Stimulated activated naive CD8-positive, alpha-beta T cell treated with anti-CD3 and anti-CD28 coated beads, Interleukin-15, Interleukin-2, amounts not matched to agents 100 U/mL and 50 U/mL, for 24 hours (primary cell): ENCODE data around the gene NR5A1.

Experiments used
- ATAC-seq: fragments of 150-1000 bp; cut with Tn5 transposase; one replicate; pipeline ENCODE4 v1.10.0; 2021
- DNase-seq: peaks from one replicate; pipeline ENCODE4 v3.0.0; 2021

The NR5A1 gene

DNA sequence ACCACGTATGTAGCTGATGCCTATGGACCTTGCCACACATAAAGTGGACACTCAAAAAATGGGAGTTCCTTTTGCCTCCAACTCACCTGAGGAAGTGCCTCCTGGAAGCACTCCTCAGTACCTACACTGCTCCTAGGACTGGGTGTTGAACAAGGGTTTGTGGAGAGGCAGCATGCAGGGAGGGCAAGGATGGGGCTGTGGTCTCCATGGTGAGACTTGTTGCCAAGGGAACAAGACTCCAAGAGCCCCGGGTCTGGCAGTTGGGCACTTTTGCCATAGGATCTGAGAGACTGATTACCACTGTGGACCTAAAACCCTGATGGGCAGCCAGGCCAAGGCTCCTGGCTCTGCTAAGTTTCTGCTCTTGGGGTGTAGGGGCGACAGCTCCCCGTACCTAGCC, 6.9 kb upstream of the NR5A1 start:
- DNase-seq, result no peak
- no peak for ATAC-seq

DNA sequence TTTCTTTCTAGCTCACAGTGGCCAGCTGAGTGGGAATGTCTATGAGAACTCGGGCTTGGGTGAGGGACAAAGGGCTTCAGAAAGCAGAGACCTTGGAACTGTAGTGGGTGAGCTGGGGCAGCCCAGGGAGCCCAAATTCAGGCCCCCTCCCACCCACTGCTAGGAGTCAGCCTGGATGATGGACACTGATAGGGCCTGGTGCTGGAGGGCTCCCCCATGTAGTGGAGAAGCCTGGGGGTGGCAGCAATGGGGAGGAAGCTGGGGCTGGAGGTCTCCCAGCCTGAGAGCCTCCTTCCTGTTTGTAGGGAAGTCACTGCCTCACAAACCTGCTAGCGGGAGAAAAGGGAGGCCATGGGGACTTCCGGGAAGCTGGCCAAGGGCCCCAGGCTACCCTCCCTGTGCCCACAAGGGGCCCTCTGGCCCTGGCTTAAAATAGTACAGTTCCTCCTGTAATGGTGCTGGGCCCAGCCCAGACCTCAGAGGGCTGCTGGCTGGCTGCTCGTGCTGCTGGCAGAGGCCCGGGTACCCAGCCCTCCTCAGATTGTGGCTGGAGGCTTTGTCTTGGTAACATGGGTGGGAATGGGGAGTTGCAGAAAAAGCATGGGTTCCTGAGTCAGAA, 6.3 kb upstream of the NR5A1 start:
- DNase-seq (no peak), ATAC-seq (no peak)

DNA sequence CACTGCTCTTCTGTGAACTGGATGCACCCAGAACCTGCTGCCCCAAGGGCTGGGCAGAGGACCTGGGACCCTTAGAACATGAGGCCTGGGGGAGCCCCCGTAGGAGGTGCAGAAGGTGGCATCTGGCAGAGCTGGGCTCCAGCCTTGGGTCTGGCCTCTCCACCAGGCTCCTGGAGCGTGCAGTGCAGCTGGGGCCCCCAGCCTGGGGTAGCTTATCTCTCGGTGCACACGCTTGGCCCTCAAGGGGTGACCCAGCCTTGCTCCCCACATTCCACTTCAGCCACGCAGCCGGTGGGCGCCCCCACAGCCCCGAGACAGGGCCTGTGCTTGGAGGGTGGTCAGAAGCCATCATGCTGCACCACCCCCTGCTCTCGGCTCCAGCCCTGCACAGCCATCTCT, 5.6 kb upstream of the NR5A1 start:
- DNase-seq, result no peak
- no peak for ATAC-seq

DNA sequence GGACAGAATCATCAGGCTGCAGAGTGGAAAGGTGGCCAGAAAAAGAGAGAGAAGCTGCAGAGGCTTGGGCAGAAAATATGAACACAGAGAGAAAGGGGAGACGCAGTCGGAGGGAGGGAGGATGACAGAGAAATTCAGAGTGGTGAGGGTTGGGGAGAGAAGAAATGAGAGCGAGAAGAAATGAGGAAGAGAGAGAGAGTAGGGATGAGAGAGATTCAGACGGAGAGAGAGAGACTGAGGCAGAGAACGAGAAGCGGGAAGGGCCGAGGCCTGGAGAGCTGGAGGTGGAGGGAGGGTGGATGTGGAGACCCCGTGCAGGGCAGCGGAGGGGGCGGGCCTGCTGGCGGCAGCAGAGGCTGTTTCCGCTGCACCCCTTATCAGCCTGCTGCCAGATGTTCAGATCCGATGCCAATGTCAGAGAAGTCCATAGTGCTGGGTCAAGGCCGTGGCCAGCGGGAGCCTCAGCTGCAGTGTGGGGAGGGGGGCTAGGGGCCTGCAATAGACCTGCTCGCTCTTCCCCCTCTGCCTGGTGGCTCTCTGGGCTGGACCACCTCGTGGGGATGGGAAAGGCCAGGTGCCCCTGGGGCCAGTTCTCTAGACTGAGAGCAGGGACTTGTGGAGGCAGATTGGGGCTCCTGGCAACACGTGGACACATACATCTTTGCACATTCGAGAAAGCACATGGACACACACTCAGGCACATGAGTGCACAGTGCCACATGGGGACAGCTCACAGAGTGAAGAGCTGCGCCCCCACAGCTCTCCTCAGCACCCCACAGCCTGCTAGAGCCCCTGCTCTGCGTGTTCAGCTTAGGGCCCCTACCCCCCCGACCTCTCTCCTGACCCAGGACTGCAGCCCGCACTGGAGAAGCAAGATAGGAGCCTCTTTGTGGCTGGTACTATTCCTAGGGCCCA, 4.9 kb upstream of the NR5A1 start:
- ATAC-seq (no peak), DNase-seq (no peak)

DNA sequence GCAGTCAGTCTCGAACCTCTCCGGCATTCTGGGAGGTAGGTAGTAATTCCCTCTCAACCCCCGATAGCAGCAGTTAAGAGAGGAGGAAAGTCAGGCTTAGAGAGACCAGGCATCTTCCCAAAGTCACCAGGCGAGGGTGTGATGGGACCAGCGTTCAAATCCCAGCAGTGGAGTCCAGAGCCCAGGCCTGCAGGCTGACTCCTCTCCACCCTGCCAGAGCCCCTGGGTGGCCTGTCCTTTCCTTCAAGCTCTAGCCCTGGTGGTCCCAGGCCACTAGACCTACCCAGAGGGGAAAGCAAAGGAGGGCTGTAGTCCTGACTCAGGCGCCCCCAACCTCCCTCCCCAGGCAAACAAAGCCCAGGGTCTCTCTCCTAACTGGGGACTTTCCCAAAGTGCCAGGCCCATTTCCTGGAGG, 4.2 kb upstream of the NR5A1 start:
- no peak for DNase-seq
- no peak for ATAC-seq

DNA sequence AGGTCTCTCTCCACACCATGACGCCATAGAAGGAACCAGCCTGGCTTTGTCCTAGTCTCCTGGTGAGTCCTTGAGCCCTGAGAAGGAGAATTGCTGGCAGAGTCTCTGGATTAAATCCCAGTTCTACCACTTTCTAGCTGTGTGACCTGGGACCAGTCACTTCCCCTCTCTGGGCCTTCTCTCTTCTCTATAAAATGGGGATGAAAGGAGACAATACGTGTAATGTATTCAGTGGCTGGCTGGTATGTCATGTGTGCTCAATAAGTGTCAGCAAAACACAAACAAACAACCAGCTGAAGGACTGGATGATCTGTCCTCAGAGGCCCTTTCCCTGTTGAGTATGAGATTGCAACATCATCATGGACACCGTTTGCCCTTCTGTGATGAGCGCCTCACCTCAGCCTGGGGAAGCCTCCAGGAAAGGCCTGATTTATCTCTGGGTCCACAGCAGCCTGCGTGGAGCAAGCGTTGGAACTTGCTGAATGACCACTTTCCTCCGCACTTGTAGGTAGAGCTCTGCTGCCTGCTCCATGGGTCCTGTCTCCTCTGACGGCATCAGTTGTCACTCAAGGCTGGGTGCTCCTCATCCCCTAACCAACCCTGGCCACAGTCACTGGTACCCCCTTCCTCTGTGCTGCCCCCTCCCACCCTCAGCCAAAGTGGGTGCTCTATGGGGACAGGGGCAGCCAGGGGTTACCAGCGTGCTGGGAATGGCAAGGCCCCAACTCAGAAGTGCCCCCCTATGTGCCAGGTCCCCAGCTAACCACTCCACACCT, 3.6 kb upstream of the NR5A1 start:
- ATAC-seq (no peak), DNase-seq (no peak)

DNA sequence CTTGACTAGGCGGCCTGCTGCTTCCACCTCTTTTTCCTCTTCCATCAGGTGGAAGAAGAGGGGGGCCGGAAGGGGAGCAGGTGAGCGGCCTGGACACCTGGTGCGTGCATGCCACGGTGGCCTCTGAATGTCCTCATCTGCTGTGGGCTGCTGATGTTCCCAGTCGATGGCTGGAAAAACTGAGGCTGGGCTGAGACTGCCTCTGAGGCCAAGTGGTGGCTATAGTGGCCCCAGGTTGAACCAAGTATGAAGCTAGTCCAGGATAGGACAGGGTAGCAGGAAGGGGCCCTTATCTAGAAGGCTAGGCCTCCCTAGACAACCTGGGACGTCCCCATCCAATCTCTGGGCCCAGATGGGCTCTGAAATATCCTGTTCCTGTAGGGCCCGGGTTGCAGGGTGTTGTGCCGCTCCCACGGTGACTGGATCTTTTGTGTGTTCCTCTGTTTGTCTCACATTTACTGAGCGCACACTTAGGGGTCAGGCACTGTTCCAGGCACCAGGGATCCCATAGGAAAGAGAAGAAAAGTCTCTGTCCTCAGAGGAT, 753 bp upstream of the NR5A1 start:
- ATAC-seq, result no peak
- no peak for DNase-seq

DNA sequence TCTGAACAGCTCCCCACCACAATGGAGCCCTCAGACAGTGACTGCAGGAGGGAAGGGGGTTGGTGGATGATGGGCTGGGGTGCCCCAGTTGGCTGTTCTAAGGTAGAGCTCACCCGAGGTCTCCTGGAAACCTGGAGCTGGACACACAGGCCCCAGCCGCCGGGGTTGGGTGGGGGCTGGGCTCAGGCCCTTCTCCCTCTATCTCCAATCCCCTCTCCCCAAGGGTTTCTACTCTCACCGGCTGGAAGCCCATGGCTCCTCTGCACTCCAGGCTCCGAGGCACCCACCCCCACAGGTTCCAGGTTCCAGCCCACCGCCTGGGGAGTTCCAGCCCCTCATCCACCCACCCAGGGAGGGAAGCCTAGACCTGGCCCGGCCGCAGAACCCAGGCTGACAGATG, 766 bp downstream of the NR5A1 start:
- no peak for ATAC-seq
- DNase-seq, result no peak

DNA sequence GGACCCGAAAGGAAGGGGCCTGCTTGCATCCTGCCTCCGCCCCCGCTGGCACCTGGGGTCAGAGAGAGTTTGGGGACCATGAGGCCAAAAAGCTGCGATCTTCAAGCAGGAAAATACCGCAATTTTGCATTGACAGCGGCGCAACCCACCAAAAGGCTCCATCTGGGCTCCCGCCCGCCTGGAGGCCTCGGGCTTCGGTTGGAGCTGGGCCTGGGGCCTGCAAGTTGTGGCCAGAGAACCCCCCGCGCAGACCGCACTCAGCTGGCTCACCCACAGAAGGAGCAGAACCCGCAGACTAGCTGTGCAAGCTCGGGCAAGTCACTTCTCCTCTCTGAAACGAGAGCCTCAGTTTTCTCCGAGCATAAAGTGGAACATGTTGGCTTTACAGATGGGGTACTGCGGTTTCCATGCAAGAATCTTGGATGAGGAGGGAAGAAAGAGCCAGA, 1.3 kb downstream of the NR5A1 start:
- ATAC-seq (no peak), DNase-seq (no peak)

DNA sequence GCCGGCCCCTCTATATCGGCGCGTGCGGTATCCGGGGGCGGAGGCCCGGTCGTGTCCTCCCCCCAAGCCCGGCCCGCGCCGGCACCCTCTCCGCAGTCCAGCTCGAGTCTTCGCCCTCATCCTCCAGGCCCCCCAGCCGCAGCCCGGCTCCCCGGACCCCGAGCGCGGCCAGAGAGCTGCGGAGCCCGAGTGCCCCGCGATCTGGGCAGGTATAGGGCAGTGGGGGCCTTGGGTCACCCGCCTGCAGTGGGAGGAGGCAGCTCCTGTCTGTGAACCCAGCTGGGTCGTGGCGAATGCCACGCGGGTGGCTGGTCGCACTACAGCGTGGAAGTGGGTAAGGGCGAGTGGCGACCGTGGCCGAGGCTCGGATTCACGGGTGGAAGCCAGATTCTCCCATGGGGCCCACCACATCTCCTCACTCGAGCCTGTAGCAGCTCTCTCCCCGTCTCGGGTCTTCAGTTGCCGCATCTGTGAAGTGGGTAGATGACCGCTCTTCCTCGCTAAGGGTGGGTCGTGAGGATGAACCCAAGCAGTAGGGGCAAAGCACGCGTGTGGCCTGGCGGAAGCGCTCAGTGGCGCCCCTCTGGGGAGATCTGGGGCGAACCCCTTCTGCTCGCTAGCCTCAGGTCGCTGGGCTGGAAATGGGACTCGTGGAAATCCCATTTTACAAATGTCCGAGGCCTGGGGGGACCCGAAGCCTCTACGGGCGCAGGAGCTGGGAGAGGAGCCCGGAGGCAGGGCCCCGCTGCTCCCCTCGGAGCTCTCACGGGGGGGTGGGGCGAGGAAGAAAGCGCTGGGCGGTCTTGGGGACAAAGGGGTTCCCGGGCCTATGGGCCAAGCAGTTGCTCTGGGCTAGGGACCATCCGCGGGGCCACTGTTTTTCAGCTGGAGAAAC, 1.9 kb downstream of the NR5A1 start:
- ATAC-seq (no peak), DNase-seq (no peak)

DNA sequence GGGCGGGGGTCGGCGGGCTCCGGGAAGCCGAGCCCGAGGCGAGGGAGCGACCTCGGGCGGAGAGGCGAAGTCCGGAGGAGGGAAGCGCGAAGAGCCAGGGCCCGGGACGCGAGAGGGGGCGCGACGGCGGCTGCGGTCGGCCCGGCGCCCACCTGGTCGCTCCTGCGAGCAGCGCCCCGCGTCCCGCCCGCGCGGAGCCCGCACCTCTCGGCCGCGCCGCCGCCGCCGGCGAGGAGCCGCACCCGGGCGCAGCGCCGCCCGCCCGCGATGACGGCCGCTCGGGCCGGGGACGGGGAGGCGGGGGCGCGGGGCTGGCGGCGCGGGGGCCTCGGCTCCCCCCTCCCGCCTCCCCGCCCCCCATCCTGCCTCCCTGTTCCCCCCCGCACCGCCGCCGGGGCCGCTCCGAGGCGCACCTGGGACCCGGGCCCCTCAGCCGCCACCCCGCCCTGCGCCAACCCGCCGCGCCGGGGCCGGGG, 2.6 kb downstream of the NR5A1 start:
- ATAC-seq (no peak), DNase-seq (no peak)

DNA sequence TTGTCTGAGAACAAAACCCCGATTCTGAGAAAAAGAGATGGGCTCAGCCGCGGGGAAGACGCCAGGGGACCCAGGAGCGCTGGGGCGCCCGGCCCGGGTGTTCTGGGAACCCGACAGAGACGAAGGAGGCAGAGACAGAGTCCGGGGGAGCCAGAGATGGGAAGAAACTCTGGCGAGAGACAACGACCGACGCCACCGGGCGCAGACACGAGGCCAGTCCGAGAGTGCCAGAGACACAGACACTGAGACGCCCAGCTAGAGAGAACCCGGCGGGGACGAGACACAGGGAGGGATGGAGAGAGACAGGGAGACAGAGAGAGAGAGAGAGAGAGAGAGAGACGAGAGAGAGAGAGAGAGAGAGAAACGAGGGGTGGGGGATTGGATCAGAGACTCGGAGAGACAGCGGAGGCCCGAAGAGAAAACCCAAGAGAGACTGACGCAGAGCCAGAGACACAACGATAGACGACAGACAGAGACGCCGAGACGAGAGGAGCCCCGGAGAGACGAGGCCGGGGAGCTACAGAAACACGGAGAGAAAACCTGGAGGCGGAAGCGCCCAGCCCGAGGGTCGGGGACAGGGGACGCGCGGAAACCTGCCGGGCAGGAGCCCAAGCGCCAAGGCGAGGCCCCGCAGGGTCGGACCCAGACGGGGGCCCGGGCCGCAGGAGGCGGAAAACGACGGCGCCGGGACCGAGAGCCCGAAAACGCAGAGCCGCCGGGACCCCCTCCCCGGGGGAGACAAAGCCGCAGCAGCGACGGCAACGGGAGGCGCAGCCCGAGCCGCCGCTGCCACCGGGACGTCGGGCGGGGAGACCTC, 3.3 kb downstream of the NR5A1 start:
- no peak for ATAC-seq
- no peak for DNase-seq

DNA sequence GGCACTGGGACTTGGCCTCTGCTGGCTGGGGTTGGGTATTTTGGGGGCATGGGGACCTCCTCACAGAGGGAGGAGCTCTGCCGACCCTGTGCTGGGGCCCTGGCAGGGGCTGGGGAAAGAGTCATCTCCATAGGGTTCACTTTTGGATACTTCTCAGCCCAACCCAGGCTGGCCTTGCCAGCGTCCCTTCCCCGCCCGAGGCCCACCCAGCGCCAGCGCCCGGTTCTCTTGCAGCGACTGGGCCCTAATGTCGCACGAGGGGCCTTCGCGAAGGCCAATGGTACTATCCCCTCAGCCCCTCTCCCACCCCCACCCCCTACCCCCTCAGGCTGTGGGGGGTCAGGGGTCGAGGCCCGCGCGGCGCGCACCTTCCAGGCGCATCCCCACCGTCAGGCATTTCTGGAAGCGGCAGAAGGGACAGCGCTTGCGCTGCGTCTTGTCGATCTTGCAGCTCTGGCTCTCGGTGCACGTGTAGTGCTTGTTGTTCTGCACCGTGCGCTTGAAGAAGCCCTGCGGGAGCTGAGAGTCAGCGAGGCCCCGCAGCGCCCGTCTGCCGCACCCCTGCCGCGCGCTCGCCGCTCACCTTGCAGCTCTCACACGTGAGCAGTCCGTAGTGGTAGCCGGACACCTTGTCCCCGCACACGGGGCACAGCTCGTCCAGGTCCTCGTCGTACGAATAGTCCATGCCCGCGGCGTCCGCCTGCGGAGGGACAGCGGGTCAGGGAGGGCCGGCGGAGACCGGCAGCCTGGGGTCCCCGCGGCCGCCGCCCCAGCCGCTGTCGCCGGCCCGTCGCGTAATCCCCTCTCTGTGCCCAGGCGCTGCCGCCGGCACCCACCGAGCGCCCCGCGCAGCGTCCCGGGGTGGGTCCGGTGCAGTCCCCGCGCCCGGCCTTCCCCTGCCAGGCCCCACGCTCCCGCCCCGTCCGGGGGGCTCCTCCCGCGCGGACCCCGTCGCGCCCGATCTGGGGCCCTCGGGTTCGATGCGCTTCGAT, 4.2 kb downstream of the NR5A1 start:
- DNase-seq (no peak), ATAC-seq (no peak)

DNA sequence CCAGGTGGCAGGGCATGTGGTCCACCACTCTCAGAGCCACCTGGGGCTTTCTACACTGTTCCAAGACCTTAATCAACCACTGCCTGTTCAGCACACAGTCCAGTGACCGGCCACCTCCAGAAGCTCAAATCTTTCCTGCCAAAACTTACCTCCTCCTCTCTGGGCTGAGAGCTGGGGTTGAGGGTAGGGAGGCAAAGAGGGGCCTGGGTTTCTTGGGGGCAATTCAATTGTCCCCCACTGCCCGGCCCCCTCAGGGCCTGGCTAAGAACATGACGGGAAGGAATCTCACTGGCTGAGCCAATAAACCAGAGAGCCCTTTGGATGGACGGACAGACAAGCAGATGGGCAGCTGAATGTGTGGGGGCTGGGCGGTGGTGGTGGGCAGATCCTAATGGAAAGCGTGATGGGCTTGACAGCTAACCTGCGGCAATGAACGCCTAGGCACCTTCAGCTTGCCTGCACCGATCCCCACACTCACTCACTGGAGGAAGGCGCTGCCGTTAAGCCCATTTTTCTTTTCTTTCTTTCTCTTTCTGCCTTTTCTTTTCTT, 5.4 kb downstream of the NR5A1 start:
- DNase-seq, result no peak
- no peak for ATAC-seq

DNA sequence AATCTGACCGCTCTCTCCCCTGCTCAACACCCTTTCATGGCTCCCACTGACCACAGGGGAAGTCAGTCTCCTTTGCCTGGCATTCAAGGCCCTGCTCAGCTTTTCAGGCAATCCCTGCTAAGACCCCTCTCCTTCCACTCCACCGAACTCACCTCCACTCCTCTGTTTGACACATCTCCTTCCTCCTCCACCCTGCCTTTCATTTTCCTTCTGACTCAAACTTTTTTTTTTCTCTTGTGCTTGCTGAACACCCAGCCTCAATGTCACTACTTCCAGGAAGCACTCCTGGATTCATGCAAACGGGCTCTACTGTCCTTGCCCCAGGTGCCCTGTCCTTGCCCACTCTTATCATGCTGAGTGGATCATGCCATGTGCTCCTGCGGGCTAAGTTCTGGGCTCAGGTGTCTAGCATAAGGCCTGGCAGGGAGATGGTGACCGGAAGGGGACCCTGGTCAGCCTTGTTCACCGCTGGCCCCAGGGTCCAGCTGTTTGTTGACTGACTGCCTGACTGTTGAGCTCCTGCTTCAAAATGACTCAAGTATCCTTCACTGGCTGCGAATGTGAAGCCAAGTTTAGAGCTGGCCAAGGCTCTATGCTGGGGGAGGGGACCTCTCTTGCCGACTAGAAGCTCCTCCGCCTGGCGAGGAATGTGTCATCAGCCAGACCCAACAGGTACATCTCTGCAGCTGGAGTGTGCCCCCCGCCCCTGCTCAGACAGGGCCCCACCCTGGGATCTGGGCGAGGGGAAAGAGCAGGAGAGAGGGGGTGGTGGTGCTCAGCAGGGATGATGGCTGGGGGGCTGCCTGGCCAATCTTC, 6.2 kb downstream of the NR5A1 start:
- ATAC-seq, result no peak
- no peak for DNase-seq

DNA sequence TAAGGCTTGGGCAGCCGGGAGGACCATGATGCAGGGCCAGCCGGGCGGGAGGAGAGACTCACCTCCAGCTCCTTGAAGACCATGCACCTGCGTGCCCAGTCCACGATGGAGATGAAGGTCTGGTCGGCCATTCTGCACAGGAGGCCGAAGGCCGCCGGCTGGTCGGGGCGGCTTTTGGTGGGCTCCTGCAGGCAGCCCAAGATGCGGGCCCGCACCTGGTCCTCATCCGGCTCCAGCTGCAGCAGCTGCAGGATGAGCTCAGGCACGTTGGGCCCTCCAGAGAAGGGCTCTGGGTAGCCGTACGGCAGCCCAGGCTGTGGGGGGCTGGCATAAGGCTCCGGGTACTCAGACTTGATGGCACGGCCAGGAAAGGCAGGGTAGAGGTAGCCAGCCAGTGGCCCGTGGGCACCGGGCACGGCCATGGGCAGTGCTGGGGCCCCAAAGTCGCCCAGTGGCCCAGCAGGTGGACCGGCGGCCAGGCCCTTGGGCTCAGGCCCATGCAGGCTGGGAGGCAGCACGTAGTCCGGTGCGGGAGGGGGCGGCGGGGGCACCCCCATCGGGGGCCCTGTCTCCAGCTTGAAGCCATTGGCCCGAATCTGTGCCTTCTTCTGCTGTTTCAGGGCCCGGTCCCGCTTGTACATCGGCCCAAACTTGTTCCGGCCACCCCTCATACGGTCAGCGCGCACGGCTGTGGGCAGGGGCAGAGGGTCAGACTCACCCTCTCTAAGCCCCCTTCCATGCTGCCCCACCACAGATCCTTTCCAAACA, 7.0 kb downstream of the NR5A1 start:
- ATAC-seq, result no peak
- no peak for DNase-seq

DNA sequence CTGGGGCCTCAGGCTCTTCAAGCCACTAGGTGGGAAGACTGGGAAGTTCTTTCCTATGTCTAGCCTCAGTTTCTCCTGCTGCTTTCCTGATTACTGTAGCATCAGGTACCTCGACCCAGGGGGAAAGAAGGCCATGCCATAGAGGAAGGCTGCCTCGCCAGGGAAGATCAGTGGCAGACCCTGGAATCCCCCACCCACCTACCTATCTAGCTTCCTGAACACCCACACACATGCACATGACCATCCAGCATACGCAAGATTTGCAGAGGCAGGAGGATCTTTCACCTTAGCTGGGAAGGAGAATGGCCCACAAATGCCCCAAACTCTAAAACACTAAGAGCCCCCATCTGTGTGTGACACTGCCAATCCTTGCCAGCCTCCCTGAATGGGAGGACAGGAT, 8.0 kb downstream of the NR5A1 start:
- no peak for DNase-seq
- ATAC-seq, result no peak
